ENCODE results near the gene LUZP4.

DNA sequence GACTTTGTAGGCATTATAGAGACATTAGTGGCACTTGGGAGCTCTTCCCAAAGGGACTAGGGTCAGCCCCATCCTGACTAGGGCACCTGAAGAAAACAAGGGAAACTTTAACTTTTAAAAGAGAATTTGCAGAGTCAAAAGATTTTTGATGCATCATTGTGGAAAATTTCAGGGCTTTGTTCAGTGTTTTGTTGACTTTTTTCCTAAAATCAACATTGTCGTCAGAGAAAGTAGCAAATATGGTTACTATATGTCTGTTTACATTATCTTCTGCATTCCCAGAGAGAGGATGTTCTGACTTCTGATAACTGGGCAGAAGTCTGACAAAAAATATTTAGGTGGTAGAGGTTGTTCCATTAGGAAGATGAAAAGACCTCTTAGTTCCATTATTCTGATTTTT is 51.9 kb downstream of the LUZP4 start:
- no peak for TF ChIP-seq POLR2A (IDR thresholded peaks at IDR 0.05; ENCODE audit: low read length)
- no peak for TF ChIP-seq GATA1 (IDR thresholded peaks at IDR 0.05; ENCODE audit: low read depth, low read length)

Data from erythroblast (primary cell).